Endodermal cell (in vitro differentiated cells): ENCODE measurements around the gene GALNT7. TPM values are rescaled to one million over a fixed set of nuclear protein-coding genes. Genes with fewer than 3 reads are reported as not detected.

Source experiments
- DNase-seq: peaks from one replicate; pipeline ENCODE4 v3.0.0-alpha.2; 2017
- H3K27ac ChIP-seq: 2 replicates; pipeline ENCODE4 v1.5.1; 2013; ENCODE audit warnings: mild to moderate bottlenecking, low read depth, low read length, moderate library complexity
- H3K27me3 ChIP-seq: 2 replicates; pipeline ENCODE4 v1.6.1; 2013; ENCODE audit warnings: mild to moderate bottlenecking, low read length, moderate library complexity; ENCODE audit not compliant: insufficient read depth, control insufficient read depth, poor library complexity, severe bottlenecking
- H3K36me3 ChIP-seq: 2 replicates; pipeline ENCODE4 v1.7.0; 2013; ENCODE audit warnings: mild to moderate bottlenecking, low read length, moderate library complexity; ENCODE audit not compliant: control insufficient read depth, insufficient read depth
- H3K4me1 ChIP-seq: one replicate; pipeline ENCODE4 v1.7.0; 2013; ENCODE audit warnings: low read length; ENCODE audit not compliant: control insufficient read depth, insufficient read depth
- H3K4me3 ChIP-seq: 2 replicates; pipeline ENCODE4 v1.5.1; 2013; ENCODE audit warnings: mild to moderate bottlenecking, low read length, moderate library complexity
- H3K9ac ChIP-seq: 2 replicates; pipeline ENCODE4 v1.6.1; 2013; ENCODE audit warnings: mild to moderate bottlenecking, low read length, moderate library complexity; ENCODE audit not compliant: poor library complexity, severe bottlenecking; ENCODE audit errors: extremely low read depth
- H3K9me3 ChIP-seq: 2 replicates; pipeline ENCODE4 v1.6.1; 2013; ENCODE audit warnings: mild to moderate bottlenecking, low read length, moderate library complexity; ENCODE audit not compliant: control insufficient read depth
- H3K27ac Mint-ChIP-seq: 2 replicates; pipeline ENCODE4 v1.8.0; 2020; ENCODE audit warnings: mixed read lengths
- H3K27me3 Mint-ChIP-seq: 2 replicates; pipeline ENCODE4 v1.8.0; 2021; ENCODE audit warnings: mild to moderate bottlenecking, mixed read lengths; ENCODE audit not compliant: insufficient read depth
- H3K36me3 Mint-ChIP-seq: 2 replicates; pipeline ENCODE4 v1.8.0; 2020; ENCODE audit warnings: low read depth, mixed read lengths
- H3K4me1 Mint-ChIP-seq: 2 replicates; pipeline ENCODE4 v1.8.0; 2020; ENCODE audit warnings: mixed read lengths
- H3K4me3 Mint-ChIP-seq: 2 replicates; pipeline ENCODE4 v1.8.0; 2020; ENCODE audit warnings: mild to moderate bottlenecking, moderate library complexity, mixed read lengths
- H3K9me3 Mint-ChIP-seq: 2 replicates; pipeline ENCODE4 v1.8.0; 2020; ENCODE audit warnings: mild to moderate bottlenecking, mixed read lengths
- WGBS, 2 experiments: methylation state at CpG; one replicate each; pipeline versions ENCODE4 v1.1.5 to v1.1.7; 2013; ENCODE audit warnings: missing lambda C conversion rate in 2 of 2, mixed read lengths in 1 of 2; ENCODE audit not compliant: insufficient coverage in 1 of 2, insufficient read length in 1 of 2; 5-methylcytosine and 5-hydroxymethylcytosine counted together
- total RNA-seq, 2 donors: library from RNA; stranded (reverse); fragmentation: NEBNext Ultra II Directional in 1 of 2; extraction: Animal tissue kit (Norgen Biotek cat#: 25700) in 1 of 2; gene quantifications; 2 replicates in 1 of 2; 3 replicates in 1 of 2; pipeline ENCODE4 v1.2.1, GENCODE V29; 2021
- TF ChIP-seq, protein P1 (sequence below): fragments of 200-600 bp; sonication (generic); conservative IDR thresholded peaks from 2 replicates; pipeline ENCODE4 v1.5.0; 2021; ENCODE audit warnings: antibody characterized with exemption, mild to moderate bottlenecking

The GALNT7 gene
- total RNA-seq, 2 donors from 2014 or later, result 66.1 to 72.1 TPM

DNA sequence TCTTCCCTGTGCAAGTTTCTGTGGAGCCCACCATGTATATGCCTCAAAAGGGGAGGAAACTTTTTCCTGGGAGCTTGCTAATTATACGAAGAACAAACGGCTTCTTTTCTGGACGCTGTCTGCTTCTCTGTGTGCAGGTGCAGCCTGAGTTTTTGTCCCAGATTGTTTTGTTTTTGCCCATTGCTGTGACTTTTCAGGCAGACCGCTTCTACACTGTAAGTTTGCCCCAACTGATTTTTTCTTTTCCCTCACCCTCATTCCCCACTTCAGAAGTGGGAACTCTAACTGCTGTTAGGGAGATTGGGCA, 113.6 kb downstream of the GALNT7 start:
- no peak overlapping the region for H3K27ac ChIP-seq

DNA sequence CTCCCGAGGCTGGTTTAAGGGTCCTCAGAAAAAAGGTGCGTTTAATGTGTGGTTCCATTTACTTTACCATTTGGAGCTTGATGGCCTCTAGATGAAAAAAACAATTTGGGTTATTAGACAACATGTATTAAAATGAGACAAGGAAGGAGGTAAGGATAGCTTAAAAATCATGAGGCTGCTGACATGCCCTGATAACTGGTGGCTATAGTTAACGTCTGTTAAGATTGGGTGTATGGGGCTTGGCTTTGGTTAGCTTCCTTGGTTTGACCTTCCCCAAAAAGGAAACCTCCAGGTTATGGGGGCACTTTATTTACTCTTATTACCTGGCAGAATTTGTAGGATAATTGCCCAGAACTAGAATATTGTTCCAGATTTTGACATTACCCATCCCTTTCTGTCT, 114.0 kb downstream of the GALNT7 start:
- Histone ChIP-seq H3K4me3 (no peak overlapping the region), H3K9me3 (peaks cover 43% of the 10 kb centered on the region), H3K27me3 (no peaks in the 10 kb centered on the region), H3K4me1 (no peaks in the 10 kb centered on the region), H3K27ac (no peak overlapping the region), H3K36me3 (no peaks in the 10 kb centered on the region), H3K9ac (no peak overlapping the region)
- no peak overlapping the region for H3K4me3 Mint-ChIP-seq
- peaks cover 27% of the 10 kb centered on the region for H3K36me3 Mint-ChIP-seq
- DNase-seq, result no peak
- peaks cover 38% of the 10 kb centered on the region for H3K9me3 Mint-ChIP-seq
- 89 to 100% methylated on average over 2 to 3 of the region's 3 CpGs for WGBS, 2 experiments
- H3K27ac Mint-ChIP-seq, result no peak overlapping the region
- TF ChIP-seq, protein P1, sequence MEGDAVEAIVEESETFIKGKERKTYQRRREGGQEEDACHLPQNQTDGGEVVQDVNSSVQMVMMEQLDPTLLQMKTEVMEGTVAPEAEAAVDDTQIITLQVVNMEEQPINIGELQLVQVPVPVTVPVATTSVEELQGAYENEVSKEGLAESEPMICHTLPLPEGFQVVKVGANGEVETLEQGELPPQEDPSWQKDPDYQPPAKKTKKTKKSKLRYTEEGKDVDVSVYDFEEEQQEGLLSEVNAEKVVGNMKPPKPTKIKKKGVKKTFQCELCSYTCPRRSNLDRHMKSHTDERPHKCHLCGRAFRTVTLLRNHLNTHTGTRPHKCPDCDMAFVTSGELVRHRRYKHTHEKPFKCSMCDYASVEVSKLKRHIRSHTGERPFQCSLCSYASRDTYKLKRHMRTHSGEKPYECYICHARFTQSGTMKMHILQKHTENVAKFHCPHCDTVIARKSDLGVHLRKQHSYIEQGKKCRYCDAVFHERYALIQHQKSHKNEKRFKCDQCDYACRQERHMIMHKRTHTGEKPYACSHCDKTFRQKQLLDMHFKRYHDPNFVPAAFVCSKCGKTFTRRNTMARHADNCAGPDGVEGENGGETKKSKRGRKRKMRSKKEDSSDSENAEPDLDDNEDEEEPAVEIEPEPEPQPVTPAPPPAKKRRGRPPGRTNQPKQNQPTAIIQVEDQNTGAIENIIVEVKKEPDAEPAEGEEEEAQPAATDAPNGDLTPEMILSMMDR, result no peak
- no peaks in the 10 kb centered on the region for H3K27me3 Mint-ChIP-seq
- H3K4me1 Mint-ChIP-seq, result peaks cover 3% of the 10 kb centered on the region

More for the DNA sequence above, 113.6 kb downstream of the GALNT7 start:
- Histone ChIP-seq H3K9ac (no peak overlapping the region), H3K4me3 (no peak overlapping the region), H3K4me1 (no peaks in the 10 kb centered on the region), H3K27me3 (no peaks in the 10 kb centered on the region), H3K9me3 (peaks cover 39% of the 10 kb centered on the region), H3K36me3 (no peaks in the 10 kb centered on the region)
- 95 to 96% methylated on average over 3 to 4 of the region's 4 CpGs for WGBS, 2 experiments
- peaks cover 3% of the 10 kb centered on the region for H3K4me1 Mint-ChIP-seq
- TF ChIP-seq, protein P1, result no peak
- H3K27me3 Mint-ChIP-seq, result no peaks in the 10 kb centered on the region
- peaks cover 34% of the 10 kb centered on the region for H3K9me3 Mint-ChIP-seq
- H3K27ac Mint-ChIP-seq, result no peak overlapping the region
- peaks cover 26% of the 10 kb centered on the region for H3K36me3 Mint-ChIP-seq
- no peak overlapping the region for H3K4me3 Mint-ChIP-seq
- no peak for DNase-seq

DNA sequence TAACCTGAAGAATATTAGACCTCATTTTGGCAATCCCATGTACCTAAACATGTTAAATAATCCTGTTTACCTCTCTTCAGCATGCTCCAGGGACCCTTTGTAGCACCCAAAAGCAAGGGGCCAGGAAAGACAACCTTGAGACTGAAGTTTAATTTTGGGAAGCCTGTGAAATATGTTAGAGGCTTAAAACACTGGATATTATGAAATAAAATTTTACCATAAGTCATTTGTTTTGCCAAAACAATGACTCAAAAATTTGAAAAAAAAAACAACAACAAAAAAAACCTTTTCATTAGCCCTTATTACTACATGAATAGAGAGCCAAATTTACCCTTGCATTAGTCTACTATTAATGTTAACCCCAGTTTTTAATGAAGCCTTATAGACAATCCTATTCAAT, 115.9 kb downstream of the GALNT7 start:
- Histone ChIP-seq H3K9ac (no peak overlapping the region), H3K4me3 (no peak overlapping the region), H3K9me3 (peaks cover 45% of the 10 kb centered on the region), H3K4me1 (no peaks in the 10 kb centered on the region), H3K36me3 (no peaks in the 10 kb centered on the region), H3K27ac (no peak overlapping the region), H3K27me3 (no peaks in the 10 kb centered on the region)
- TF ChIP-seq, protein P1, result no peak
- Mint-ChIP-seq H3K4me1 (peaks cover 13% of the 10 kb centered on the region), H3K36me3 (peaks cover 28% of the 10 kb centered on the region), H3K27ac (no peak overlapping the region), H3K9me3 (peaks cover 46% of the 10 kb centered on the region), H3K4me3 (no peak overlapping the region), H3K27me3 (no peaks in the 10 kb centered on the region)
- DNase-seq, result no peak
